ENCODE results near the gene STAB2. TPM values are rescaled to one million over a fixed set of nuclear protein-coding genes. Genes with fewer than 3 reads are reported as not detected.

The STAB2 gene
- total RNA-seq, 1 donor from 2014 or later: not detected

- H3K27me3 ChIP-seq (ENCODE audit: control insufficient read depth, insufficient read depth, low read length): no peaks in the 10 kb centered on the region
- DNase-seq (ENCODE audit: low read depth) (no peak), FAIRE-seq (no peak)
- no peak overlapping the region for H3K4me3 ChIP-seq (ENCODE audit: low read depth, low read length)
- peaks cover 2% of the 10 kb centered on the region for H3K36me3 ChIP-seq (ENCODE audit: control insufficient read depth, insufficient read depth, low read length)
- TF ChIP-seq, protein P1, sequence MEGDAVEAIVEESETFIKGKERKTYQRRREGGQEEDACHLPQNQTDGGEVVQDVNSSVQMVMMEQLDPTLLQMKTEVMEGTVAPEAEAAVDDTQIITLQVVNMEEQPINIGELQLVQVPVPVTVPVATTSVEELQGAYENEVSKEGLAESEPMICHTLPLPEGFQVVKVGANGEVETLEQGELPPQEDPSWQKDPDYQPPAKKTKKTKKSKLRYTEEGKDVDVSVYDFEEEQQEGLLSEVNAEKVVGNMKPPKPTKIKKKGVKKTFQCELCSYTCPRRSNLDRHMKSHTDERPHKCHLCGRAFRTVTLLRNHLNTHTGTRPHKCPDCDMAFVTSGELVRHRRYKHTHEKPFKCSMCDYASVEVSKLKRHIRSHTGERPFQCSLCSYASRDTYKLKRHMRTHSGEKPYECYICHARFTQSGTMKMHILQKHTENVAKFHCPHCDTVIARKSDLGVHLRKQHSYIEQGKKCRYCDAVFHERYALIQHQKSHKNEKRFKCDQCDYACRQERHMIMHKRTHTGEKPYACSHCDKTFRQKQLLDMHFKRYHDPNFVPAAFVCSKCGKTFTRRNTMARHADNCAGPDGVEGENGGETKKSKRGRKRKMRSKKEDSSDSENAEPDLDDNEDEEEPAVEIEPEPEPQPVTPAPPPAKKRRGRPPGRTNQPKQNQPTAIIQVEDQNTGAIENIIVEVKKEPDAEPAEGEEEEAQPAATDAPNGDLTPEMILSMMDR (IDR thresholded peaks at IDR 0.05; ENCODE audit: insufficient read depth, low read length, severe bottlenecking): no peak
These were observed 188.0 kb downstream of the STAB2 start for GRCh38 chr12:103774977-103775560.

- FAIRE-seq (no peak), DNase-seq (ENCODE audit: low read depth) (no peak)
- Histone ChIP-seq H3K4me3 (ENCODE audit: low read depth, low read length) (no peak overlapping the region), H3K36me3 (ENCODE audit: control insufficient read depth, insufficient read depth, low read length) (peaks cover 2% of the 10 kb centered on the region), H3K27me3 (ENCODE audit: control insufficient read depth, insufficient read depth, low read length) (no peaks in the 10 kb centered on the region)
- TF ChIP-seq, protein P1 (IDR thresholded peaks at IDR 0.05; ENCODE audit: insufficient read depth, low read length, severe bottlenecking): no peak
These were observed 191.7 kb downstream of the STAB2 start for GRCh38 chr12:103778781-103779180.

DNA sequence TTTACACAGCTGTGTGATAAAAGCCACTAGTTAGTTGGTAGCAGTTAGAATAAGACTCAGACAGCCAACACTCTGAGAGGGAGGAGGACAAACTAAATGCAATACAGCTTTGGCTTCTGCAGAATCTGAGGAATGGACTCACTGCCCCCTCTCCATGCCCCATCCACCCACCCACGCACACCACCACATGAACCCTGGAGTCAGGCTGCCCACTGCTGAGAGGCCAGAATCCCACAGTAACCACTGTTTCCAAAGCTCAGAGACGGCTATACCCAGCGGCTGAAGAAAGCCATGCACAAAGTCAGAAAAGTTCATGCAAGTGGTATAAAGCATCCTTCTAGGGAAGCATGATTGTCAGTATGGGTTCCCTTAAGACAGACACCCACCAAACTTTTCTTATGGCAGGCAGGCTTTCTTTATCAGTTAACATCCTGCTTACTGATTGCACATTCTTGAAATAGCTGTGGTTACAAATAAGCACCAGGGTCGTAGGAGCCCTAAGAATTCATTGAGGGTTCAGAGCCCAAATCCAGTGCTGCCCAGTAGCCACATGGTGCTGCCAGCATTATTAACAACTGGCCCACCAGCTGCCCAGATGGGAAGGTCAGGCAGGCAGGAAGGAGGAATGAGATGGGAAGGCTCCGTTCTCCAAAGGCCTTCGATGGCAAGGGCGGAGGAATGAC is 192.5 kb downstream of the STAB2 start:
- FAIRE-seq (no peak), DNase-seq (ENCODE audit: low read depth) (no peak)
- H3K27me3 ChIP-seq (ENCODE audit: control insufficient read depth, insufficient read depth, low read length): no peaks in the 10 kb centered on the region
- TF ChIP-seq, protein P1 (IDR thresholded peaks at IDR 0.05; ENCODE audit: insufficient read depth, low read length, severe bottlenecking): no peak
- peaks cover 2% of the 10 kb centered on the region for H3K36me3 ChIP-seq (ENCODE audit: control insufficient read depth, insufficient read depth, low read length)
- no peak overlapping the region for H3K4me3 ChIP-seq (ENCODE audit: low read depth, low read length)

GRCh38 chr12:103780093-103780440 is 193.0 kb downstream of the STAB2 start:
- peaks cover 2% of the 10 kb centered on the region for H3K36me3 ChIP-seq (ENCODE audit: control insufficient read depth, insufficient read depth, low read length)
- no peak for FAIRE-seq

GRCh38 chr12:103780992-103781391 is 193.9 kb downstream of the STAB2 start:
- H3K4me3 ChIP-seq (ENCODE audit: low read depth, low read length): no peak overlapping the region
- FAIRE-seq (no peak), DNase-seq (ENCODE audit: low read depth) (no peak)
- H3K36me3 ChIP-seq (ENCODE audit: control insufficient read depth, insufficient read depth, low read length): peaks cover 2% of the 10 kb centered on the region
- TF ChIP-seq, protein P1 (IDR thresholded peaks at IDR 0.05; ENCODE audit: insufficient read depth, low read length, severe bottlenecking): no peak
- no peaks in the 10 kb centered on the region for H3K27me3 ChIP-seq (ENCODE audit: control insufficient read depth, insufficient read depth, low read length)

More at GRCh38 chr12:103780093-103780440, 193.0 kb downstream of the STAB2 start:
- Histone ChIP-seq H3K27me3 (ENCODE audit: control insufficient read depth, insufficient read depth, low read length) (no peaks in the 10 kb centered on the region), H3K4me3 (ENCODE audit: low read depth, low read length) (no peak overlapping the region)
- TF ChIP-seq, protein P1 (IDR thresholded peaks at IDR 0.05; ENCODE audit: insufficient read depth, low read length, severe bottlenecking): no peak
- no peak for DNase-seq (ENCODE audit: low read depth)

Measured in bronchial epithelial cell (primary cell).